ENCODE data around the gene DOCK10. TPM values are rescaled to one million over a fixed set of nuclear protein-coding genes. Genes with fewer than 3 reads are reported as not detected.

Gene DOCK10
- total RNA-seq, 1 donor from 2014 or later = 2.0 TPM

DNA sequence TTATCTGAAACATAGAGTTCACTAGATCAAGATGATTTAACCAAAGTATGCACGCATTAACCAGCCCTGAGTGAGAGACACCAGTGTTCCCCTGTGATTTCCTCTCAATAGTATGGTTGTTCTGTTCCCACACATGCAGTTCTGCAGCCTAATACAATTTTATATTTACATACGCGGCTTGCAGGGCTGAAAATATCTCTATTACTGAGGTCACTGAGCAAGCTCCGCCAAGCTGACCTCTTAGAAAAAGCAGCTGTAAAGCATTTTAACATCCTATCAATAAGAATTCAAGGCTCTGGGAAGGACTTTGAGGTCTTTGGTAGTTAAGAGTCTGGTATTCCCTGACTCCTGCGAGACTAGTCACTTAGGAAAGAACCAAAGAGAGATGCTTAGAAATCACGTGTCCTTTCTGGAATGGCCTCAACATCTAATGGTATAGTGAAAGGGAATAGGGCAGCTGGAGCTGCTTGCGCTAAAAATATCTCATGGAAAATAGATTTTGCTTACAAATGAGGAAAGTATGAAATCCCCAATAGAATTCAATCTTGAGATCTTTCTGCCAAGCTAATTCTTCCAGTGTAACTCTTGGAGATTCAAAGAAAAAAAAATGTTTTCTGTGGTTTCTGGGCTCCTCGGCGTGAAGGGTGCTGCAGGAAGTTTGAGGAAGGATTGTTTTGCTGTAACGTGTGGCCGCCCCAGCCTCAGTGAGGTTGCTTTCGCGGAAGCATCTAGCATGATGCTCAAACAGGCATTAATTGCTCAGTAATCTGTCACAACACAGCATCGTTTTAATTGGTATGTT is 59.2 kb downstream of the DOCK10 start:
- no peak for DNase-seq (ENCODE audit: low read depth in 2 of 2)

- no peak for DNase-seq (ENCODE audit: low read depth in 2 of 2)
These were observed 60.0 kb downstream of the DOCK10 start for GRCh38 chr2:224982226-224982625.

GRCh38 chr2:224976629-224977525 is 65.4 kb downstream of the DOCK10 start:
- DNase-seq (ENCODE audit: low read depth in 2 of 2) = no peak

DNA sequence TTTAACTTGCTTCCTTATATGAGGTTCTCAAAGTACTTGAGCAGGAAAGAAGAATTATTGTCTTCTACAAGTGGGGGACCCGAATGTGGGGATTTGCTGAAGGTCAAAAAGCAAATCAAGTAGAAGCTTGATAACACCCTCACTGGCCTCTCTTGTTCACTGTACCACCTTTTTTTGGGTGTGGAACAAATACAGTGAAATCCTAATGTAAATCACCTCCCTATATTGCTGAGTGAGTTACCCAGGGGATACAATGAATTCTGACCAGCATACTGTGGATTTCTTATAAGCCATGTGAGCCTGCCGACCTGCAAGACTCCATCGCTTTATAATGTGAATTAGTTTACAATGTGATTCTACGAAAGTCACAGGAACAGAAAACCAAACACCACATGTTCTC is 66.5 kb downstream of the DOCK10 start:
- DNase-seq (ENCODE audit: low read depth in 2 of 2) = no peak

DNA sequence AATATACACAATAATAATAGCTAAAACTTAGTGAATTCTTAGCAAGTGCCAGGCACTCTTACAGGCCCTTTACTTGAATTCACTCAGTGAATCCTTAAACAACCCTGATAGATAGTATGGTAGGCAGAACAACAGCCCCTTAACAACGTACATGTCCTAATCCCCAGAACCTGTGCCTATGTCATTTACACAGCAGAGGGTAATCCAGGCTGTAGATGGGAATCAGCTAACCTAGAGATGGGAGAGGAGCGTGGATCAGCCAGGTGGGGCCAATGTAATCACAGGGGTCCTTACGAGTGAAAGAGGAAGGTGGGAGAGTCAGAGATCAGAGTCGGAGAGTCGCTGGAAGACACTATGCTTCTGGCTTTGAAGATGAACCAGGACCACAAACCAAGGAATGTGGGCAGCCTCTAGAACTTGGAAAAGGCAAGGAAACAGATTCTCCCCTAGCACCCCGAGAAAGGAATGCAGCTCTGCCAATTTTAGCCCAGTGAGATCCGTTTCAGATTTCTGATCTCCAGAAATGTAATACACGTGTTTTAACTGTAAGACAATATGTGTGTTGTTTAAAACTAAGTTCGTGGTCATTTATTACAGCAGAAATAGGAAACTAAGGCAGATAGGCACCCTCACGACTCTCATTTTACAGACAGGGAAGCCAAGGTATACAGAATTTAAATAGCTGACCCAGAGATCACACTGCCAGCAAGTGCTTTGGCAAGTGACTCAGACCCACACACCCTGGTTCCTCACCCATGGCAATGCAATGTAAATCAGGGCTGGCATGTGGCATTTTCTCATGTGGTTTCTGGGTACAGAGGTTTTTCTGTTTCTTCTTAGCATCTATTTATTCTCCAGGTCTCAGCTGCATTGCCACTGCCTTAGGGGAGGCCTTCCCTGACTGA is 68.9 kb downstream of the DOCK10 start:
- no peak for DNase-seq (ENCODE audit: low read depth in 2 of 2)

- DNase-seq (ENCODE audit: low read depth in 2 of 2) = no peak
These were observed 71.1 kb downstream of the DOCK10 start for GRCh38 chr2:224971214-224971613.

DNA sequence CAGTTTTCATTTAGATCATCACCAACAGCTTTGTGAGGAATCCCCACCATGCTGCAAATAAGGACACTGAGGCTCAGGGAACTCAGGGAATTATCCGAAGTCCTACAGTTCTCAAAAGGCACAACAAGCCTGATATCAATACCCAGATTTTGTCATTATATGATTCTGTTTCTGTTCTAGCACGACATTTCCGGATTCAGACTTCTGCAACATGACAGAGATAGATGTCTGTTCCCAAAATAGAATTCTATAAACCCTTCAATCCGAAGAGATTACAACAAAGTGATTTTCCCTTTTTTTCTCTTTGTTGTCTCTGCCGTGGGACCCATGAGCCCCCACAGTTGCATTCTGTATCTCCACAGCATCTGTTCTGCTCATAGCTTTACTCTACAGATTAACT is 72.0 kb downstream of the DOCK10 start:
- peak in 1 of 2 donors; percentile 35 for DNase-seq (ENCODE audit: low read depth in 2 of 2)

- no peak for DNase-seq (ENCODE audit: low read depth in 2 of 2)
These were observed 72.5 kb downstream of the DOCK10 start for GRCh38 chr2:224969633-224970260.

GRCh38 chr2:224969095-224969494 is 73.2 kb downstream of the DOCK10 start:
- no peak for DNase-seq (ENCODE audit: low read depth in 2 of 2)

- peak in 1 of 2 donors; percentile 30 for DNase-seq (ENCODE audit: low read depth in 2 of 2)
These were observed 74.2 kb downstream of the DOCK10 start for GRCh38 chr2:224968051-224968450.

DNA sequence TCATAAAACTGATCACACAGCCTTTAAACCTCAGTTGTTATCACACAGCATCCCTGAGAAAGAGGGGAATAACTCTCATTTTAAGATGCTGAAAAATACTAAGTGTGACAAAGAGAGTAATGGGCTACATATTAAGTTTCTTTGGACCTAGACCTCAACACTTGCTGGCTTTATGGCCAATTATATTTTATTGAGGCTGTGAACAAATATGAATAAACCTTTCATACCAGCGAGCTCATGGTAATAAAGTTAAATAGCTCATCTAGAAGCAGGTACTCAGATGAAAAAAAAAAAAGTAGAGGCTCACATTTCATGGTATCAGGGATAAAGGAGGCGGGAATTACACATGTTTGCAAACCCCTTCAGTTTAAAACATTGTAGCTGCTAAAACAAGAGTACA is 75.7 kb downstream of the DOCK10 start:
- no peak for DNase-seq (ENCODE audit: low read depth in 2 of 2)

DNA sequence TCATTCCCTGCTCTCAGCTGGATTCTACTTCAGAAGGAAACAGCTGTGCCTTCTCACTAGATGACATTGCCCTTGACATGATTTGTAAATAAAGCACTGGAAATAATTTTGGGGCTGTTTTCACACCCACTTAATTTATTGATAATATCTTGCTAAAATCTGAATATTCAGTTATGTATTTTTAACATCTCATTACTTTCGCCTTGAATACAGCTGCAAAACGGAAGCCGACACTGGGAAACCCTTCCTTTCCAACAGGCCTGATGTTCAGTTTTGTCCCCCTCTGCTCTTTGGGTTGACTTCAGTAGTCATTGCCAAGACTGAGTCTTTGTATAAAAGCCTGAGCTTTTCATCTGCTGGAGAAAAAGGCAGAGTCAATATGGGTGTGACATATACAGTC is 82.7 kb downstream of the DOCK10 start:
- DNase-seq (ENCODE audit: low read depth in 2 of 2) = no peak

DNA sequence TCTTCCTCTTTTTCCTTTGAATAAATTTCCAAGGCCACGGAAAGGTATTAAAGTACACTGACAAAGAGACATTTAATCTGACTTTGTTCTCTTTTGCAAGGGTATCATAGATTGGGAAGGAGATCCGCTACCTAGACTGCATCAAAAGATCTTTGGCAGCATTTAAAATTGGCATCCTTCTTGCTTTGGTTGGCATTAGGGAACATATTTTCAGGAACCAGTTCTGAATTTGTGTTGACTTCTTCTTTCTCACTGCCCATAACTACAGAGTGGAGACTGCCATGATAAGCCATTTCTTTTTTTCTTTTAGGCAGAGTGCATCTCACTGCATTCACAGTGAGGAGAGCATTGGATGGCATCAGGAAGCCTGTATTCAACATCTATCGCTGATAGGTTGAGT is 83.4 kb downstream of the DOCK10 start:
- no peak for DNase-seq (ENCODE audit: low read depth in 2 of 2)

- no peak for DNase-seq (ENCODE audit: low read depth in 2 of 2)
These were observed 83.8 kb downstream of the DOCK10 start for GRCh38 chr2:224958462-224958857.

DNA sequence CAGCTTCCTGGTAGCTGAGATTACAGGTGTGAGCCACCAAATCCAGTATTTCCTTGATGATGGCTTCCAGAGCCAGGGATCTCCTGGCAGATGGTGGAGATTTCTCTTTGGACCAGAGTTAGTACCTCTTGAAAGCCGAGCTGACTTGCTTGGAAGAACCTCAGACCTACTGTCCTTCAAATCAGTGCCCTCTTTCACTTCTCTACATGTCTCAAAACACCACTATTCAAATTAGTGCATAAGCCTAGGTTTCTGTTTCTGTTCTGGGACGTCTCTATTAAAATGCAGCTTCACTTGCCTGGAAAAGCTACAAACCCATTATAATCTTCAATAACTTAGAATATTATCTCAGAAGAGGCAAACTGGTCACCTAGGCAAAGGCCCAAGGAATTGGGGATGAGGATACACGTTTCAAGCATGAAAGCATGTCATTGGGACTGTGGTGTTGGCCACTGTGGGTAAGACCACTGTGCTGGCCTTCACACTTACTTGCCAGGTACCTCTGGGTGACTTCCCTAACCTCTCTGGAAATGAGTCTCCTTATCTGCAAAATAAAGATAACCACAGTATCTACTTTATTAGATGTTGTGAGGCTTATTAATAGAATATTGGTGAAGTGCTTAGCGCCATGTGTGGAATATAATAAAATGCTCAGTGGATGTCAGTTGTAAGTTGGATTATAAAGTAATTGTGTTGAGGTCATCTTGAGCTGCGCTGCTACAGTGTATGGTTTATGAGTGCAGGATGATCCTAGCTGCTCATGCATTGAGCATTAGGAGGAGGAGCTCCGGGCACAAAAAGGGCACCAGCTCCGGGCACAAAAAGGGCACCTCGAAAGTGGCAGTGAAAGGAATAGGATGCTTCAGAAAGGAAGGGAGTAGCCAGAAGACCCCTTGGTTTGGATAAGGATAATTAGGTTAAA is 84.5 kb downstream of the DOCK10 start:
- no peak for DNase-seq (ENCODE audit: low read depth in 2 of 2)

DNA sequence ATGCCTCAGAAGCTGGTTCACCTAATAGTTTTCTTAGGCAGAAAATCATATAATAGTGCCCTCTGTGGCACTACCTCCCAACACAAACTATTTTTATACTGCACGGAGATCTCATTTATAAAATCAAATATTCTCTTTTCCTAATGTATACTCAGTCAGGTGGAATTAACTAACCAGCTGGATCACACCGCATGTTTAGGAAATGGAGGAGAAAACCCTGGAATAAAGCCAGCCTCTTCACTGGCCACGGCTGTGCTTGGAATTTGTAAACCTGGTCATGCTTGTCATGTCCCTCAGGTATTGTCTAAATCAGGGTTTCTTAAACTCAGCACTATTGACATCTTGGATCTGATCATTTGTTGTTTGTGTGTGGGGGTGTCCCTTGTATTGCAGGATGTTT is 85.6 kb downstream of the DOCK10 start:
- DNase-seq (ENCODE audit: low read depth in 2 of 2) = no peak

DNA sequence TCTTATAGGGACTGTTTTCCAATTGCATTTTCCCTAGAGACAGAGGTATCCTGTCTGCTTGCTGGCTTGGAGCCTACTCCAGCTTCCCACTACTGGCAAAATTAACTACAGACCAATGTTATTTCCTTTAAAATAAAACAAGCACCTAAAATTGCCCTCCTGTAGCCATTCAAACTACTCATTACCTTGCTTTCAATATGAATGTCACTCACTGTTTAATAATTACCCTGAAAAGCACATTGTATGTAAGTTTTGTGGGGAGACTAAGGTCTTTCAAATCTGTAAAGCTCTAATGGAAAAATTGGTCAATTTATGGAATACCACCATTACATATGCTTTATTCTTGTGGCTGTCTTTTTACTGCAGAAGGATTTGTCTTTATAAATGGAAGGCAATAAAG is 87.3 kb downstream of the DOCK10 start:
- DNase-seq (ENCODE audit: low read depth in 2 of 2) = peak in 1 of 2 donors; percentile 49

- no peak for DNase-seq (ENCODE audit: low read depth in 2 of 2)
These were observed 89.2 kb downstream of the DOCK10 start for GRCh38 chr2:224952936-224953657.

DNA sequence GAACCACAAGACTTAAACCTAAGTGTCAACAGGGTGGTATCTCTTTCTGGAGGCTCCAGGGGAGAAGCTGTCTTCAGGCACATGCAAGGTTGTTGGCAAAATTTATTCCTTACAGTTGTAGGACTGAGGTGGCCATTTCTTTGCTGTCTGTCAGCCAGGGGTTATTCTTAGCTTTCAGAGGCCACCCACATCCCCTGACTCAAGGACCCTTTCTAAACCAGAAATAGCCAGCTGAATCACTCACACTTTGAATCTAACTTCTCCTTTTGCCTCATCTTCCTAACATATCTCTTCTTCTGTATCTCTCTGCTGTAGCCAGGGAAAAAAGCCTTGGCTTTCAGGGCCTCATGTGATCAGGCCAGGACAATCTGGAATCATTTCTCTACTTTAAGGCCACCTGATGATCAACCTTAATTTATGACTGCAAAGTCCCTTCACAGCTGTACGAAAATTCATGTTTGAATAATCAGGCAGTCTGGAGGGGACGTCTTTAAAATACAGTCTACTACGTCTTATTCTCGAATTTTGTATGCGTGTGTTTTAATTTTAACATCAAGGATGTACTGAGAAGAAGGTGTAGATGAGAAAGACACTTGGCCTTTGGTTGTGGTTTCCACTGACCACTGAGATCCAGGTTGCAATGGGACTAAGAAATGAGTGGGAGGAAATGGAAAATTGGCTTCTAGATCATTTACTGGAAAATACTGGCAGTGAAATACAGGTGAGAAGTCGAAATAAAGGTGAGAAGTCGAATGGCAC is 90.4 kb downstream of the DOCK10 start:
- no peak for DNase-seq (ENCODE audit: low read depth in 2 of 2)
